ENCODE results near the gene NR4A1.

The NR4A1 gene

DNA sequence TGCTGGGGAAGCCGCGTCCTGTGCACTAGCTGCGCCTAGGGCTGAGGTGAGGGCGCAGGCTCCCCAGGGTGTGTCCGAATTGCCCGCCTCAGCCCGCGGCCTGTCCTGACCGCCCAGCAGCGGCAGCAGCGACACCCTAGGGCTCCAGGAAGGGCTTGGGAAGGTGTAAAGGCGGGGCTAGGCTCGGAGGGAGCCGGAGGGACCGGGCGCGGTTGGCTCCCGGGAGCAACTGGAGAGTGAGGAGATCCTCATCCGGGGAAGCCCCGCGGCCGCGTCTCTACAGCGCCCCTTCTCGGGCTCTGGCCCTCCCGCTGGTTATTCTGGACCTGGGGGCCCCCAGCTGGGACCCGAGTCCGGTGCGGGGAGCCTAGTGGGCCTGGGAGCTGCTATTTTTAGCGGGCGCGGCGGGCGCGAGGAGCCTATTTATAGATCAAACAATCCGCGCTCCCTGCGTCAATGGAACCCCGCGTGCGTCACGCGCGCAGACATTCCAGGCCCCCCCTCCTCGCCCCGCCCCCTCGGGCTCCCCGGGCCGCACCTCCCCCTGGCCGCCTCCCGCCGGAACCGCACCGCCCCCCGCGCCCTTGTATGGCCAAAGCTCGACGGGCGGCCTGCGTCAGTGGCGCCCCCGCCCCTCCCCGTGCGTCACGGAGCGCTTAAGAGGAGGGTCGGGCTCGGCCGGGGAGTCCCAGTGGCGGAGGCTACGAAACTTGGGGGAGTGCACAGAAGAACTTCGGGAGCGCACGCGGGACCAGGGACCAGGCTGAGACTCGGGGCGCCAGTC is at the start of gene NR4A1:
NR4A1 (plus strand) TSS at position 685 of the 784 bp plus-strand sequence. CDS start 2,887 bp downstream, outside the sequence.
- Histone ChIP-seq H3K4me1 (ENCODE audit: insufficient read depth, low read length) (peaks cover 9% of the 10 kb centered on the region), H3K4me3 (ENCODE audit: low read length) (peak within 1 kb of the TSS; percentile 35), H2AFZ (ENCODE audit: low read depth, low read length) (no peak within 1 kb of the TSS), H3K27me3 (ENCODE audit: insufficient read depth, low read length) (no peaks in the 10 kb centered on the region), H3K36me3 (ENCODE audit: insufficient read depth, low read length) (peaks cover 4% of the 10 kb centered on the region), H3K9me3 (ENCODE audit: low read length) (no peaks in the 10 kb centered on the region)

- H3K27me3 ChIP-seq (ENCODE audit: insufficient read depth, low read length), result no peaks in the 10 kb centered on the region
- no peaks in the 10 kb centered on the region for H3K4me1 ChIP-seq (ENCODE audit: insufficient read depth, low read length)
- H2AFZ ChIP-seq (ENCODE audit: low read depth, low read length), result no peak overlapping the region
- peaks cover 27% of the 10 kb centered on the region for H3K36me3 ChIP-seq (ENCODE audit: insufficient read depth, low read length)
- no peak overlapping the region for H3K4me3 ChIP-seq (ENCODE audit: low read length)
- H3K9me3 ChIP-seq (ENCODE audit: low read length), result peaks cover 4% of the 10 kb centered on the region
These were observed 48.2 kb upstream of the NR4A1 start for GRCh38 chr12:52003016-52003550.

GRCh38 chr12:52003591-52003990 is 47.7 kb upstream of the NR4A1 start:
- H3K4me3 ChIP-seq (ENCODE audit: low read length), result no peak overlapping the region
- H3K27me3 ChIP-seq (ENCODE audit: insufficient read depth, low read length), result no peaks in the 10 kb centered on the region
- H3K9me3 ChIP-seq (ENCODE audit: low read length), result peaks cover 4% of the 10 kb centered on the region
- H3K4me1 ChIP-seq (ENCODE audit: insufficient read depth, low read length), result no peaks in the 10 kb centered on the region
- peaks cover 25% of the 10 kb centered on the region for H3K36me3 ChIP-seq (ENCODE audit: insufficient read depth, low read length)
- H2AFZ ChIP-seq (ENCODE audit: low read depth, low read length), result no peak overlapping the region

DNA sequence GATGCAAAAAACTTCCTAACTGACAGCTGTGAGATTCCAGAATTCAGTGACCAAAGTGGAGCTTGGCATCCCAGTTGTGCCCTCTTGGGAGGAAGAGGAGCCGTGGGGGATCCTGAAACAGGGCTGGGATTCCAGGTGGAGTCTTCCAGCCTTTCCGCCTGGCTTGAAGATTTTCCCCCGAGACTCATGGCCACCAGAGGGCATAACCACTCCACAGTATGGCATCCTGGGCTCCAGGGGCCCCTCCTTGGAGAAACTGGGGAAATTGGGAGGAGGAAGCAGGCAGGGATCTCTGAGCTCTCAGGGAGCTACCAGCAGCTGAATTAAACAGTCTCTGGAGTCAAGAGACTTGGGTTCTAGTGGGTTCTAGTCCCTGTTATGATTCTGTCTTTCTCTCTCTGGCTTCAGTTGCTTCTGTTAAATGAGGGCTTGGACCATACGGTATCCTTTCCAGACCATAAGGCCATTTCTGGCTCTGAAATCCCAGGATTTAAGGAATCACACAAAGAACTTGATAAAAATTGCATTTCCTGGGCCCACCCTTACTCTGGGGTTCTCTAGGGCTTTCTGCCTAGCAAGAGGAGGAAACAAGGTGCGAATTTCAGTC is 47.1 kb upstream of the NR4A1 start:
- Histone ChIP-seq H3K27me3 (ENCODE audit: insufficient read depth, low read length) (no peaks in the 10 kb centered on the region), H2AFZ (ENCODE audit: low read depth, low read length) (no peak overlapping the region), H3K36me3 (ENCODE audit: insufficient read depth, low read length) (peaks cover 21% of the 10 kb centered on the region), H3K9me3 (ENCODE audit: low read length) (peaks cover 4% of the 10 kb centered on the region), H3K4me3 (ENCODE audit: low read length) (no peak overlapping the region), H3K4me1 (ENCODE audit: insufficient read depth, low read length) (no peaks in the 10 kb centered on the region)

DNA sequence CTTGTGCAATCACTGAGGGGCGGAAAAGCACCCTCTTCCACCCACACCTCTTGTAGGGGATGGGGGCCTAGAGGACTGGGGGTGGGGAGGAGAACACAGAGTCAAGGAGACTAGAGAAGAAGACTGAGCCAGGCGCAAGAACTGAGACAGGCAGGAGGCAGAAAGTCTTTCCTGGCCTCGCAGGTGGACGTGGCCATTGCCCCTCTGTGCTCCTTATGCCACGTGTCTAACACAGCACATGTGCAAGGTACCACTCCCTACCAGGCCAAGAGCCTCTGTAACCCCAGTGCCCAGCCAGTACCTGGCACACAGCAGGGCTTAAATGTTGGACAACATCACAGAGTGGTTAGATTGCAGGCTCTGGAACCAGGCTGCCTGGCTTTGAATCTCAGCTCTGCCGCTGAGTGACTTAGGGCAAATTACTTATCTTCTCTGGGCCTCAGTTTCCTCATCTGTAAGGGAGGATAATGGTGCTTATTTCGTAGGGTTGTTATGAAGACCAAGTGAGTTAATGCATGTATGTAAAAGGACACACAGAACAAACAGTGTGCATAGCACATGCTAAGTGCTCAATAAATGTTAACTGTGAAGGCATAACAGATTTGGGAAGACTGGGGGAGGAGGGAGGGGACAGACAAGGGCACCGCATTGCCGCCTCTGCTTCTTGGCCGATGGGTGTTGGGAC is 45.9 kb upstream of the NR4A1 start:
- H3K4me3 ChIP-seq (ENCODE audit: low read length), result no peak overlapping the region
- peaks cover 14% of the 10 kb centered on the region for H3K36me3 ChIP-seq (ENCODE audit: insufficient read depth, low read length)
- peaks cover 10% of the 10 kb centered on the region for H3K4me1 ChIP-seq (ENCODE audit: insufficient read depth, low read length)
- H3K27me3 ChIP-seq (ENCODE audit: insufficient read depth, low read length), result no peaks in the 10 kb centered on the region
- peaks cover 4% of the 10 kb centered on the region for H3K9me3 ChIP-seq (ENCODE audit: low read length)
- no peak overlapping the region for H2AFZ ChIP-seq (ENCODE audit: low read depth, low read length)

GRCh38 chr12:52005903-52006703 is 45.1 kb upstream of the NR4A1 start:
- no peaks in the 10 kb centered on the region for H3K27me3 ChIP-seq (ENCODE audit: insufficient read depth, low read length)
- H3K36me3 ChIP-seq (ENCODE audit: insufficient read depth, low read length), result peaks cover 9% of the 10 kb centered on the region
- peaks cover 4% of the 10 kb centered on the region for H3K9me3 ChIP-seq (ENCODE audit: low read length)
- H2AFZ ChIP-seq (ENCODE audit: low read depth, low read length), result no peak overlapping the region
- H3K4me1 ChIP-seq (ENCODE audit: insufficient read depth, low read length), result peaks cover 18% of the 10 kb centered on the region
- H3K4me3 ChIP-seq (ENCODE audit: low read length), result no peak overlapping the region

DNA sequence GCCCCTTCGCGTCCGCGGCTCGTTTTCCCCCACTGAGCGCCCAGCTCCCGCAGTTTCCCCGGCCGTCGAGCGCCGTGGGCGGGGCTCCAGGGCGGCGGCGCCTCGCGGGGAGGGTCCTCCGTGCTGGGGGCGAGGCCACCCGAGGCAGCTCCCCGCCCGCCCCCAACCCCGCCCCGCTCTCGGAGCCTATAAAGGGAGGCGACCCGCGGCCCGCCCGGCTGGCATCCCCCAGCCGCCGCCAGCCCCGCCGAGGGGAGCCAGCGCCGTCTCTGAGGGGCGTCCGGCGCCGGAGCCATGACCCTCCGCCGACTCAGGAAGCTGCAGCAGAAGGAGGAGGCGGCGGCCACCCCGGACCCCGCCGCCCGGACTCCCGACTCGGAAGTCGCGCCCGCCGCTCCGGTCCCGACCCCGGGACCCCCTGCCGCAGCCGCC is 44.5 kb upstream of the NR4A1 start, which contains the start of gene TAMALIN:
TAMALIN (plus strand) TSS at position 221 of the 432 bp plus-strand sequence; CDS start at position 295, 74 bp downstream.
- peaks cover 12% of the 10 kb centered on the region for H3K36me3 ChIP-seq (ENCODE audit: insufficient read depth, low read length)
- H3K27me3 ChIP-seq (ENCODE audit: insufficient read depth, low read length), result no peaks in the 10 kb centered on the region
- no peak within 1 kb of the TSS for H3K4me3 ChIP-seq (ENCODE audit: low read length)
- no peak within 1 kb of the TSS for H2AFZ ChIP-seq (ENCODE audit: low read depth, low read length)
- H3K4me1 ChIP-seq (ENCODE audit: insufficient read depth, low read length), result peaks cover 18% of the 10 kb centered on the region
- peaks cover 4% of the 10 kb centered on the region for H3K9me3 ChIP-seq (ENCODE audit: low read length)

DNA sequence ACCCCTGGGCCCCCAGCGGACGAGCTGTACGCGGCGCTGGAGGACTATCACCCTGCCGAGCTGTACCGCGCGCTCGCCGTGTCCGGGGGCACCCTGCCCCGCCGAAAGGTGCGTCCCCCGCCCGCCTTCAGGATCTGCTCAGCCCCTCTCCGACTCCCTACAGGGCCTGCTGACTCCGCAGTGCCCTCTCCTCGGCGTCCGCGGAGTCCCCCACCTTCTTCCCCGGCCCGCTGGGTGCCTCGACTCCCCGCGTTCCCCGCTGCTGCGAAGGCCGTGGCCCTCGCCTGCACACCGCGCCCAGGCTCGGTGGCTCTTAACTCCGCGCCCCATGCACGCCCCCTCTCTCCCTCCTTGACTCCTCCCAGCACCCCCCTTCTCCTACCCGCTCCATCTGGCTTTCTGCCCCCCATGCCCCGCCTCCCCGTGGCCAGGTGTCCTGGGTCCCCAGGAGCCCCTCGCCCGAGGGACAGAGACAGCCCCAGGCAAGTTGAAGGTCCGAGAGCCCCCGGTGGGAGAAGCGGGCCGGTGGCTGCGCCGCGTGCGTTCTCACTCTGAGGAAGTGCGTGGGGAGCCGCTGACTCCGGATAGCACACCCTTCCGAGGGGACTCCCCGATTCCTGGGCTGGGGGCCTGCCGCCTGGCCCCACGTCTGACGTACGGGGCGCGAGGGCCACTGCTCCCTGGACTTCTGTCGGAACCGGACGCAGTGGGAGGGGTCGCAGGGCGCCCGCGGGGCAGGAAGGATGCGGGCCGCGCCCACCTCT is 43.9 kb upstream of the NR4A1 start:
- Histone ChIP-seq H3K4me1 (ENCODE audit: insufficient read depth, low read length) (peaks cover 18% of the 10 kb centered on the region), H3K36me3 (ENCODE audit: insufficient read depth, low read length) (peaks cover 15% of the 10 kb centered on the region), H3K27me3 (ENCODE audit: insufficient read depth, low read length) (no peaks in the 10 kb centered on the region), H2AFZ (ENCODE audit: low read depth, low read length) (no peak overlapping the region), H3K9me3 (ENCODE audit: low read length) (peaks cover 4% of the 10 kb centered on the region), H3K4me3 (ENCODE audit: low read length) (no peak overlapping the region)

- Histone ChIP-seq H3K4me1 (ENCODE audit: insufficient read depth, low read length) (peaks cover 18% of the 10 kb centered on the region), H3K4me3 (ENCODE audit: low read length) (no peak overlapping the region), H3K9me3 (ENCODE audit: low read length) (peaks cover 4% of the 10 kb centered on the region), H3K27me3 (ENCODE audit: insufficient read depth, low read length) (no peaks in the 10 kb centered on the region), H2AFZ (ENCODE audit: low read depth, low read length) (no peak overlapping the region), H3K36me3 (ENCODE audit: insufficient read depth, low read length) (peaks cover 19% of the 10 kb centered on the region)
These were observed 43.2 kb upstream of the NR4A1 start for GRCh38 chr12:52007982-52008510.

DNA sequence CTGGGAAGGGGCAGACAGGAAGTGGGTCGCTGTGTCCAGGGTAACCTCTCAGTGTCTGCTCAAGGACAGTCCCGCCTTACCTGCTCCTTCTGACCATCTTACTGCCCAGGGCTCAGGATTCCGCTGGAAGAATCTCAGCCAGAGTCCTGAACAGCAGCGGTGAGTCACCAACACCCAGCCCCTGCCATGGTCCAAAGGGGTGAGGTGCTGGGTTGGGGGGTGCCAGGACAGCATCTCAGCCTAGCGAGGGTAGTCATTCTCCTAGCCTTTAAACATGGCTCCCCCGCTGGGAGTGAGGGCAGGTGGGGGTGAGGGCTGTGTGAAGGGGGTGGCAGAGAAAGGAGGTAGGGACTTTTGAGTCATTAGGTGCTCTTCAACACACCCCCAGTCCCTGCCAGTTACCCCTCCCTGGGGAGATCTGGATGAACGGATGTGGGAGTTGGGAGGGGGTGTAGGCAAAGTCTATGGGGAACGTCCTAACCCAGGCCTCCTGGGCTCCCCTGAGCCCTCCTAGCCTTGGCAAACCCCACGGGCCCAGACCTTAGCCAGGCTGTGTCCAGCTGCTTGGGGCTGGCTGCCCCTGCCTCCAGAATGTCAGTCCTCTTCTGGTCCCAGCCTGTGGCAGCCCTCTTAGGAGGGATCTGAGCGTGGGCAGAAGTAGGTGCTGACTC is 42.0 kb upstream of the NR4A1 start:
- no peak overlapping the region for H3K4me3 ChIP-seq (ENCODE audit: low read length)
- H3K4me1 ChIP-seq (ENCODE audit: insufficient read depth, low read length), result peaks cover 18% of the 10 kb centered on the region
- peaks cover 4% of the 10 kb centered on the region for H3K9me3 ChIP-seq (ENCODE audit: low read length)
- no peak overlapping the region for H2AFZ ChIP-seq (ENCODE audit: low read depth, low read length)
- no peaks in the 10 kb centered on the region for H3K27me3 ChIP-seq (ENCODE audit: insufficient read depth, low read length)
- peaks cover 24% of the 10 kb centered on the region for H3K36me3 ChIP-seq (ENCODE audit: insufficient read depth, low read length)

GRCh38 chr12:52010152-52010622 is 41.1 kb upstream of the NR4A1 start:
- Histone ChIP-seq H3K9me3 (ENCODE audit: low read length) (peaks cover 4% of the 10 kb centered on the region), H2AFZ (ENCODE audit: low read depth, low read length) (no peak overlapping the region), H3K4me3 (ENCODE audit: low read length) (peak overlapping the region; percentile 13), H3K4me1 (ENCODE audit: insufficient read depth, low read length) (peaks cover 18% of the 10 kb centered on the region), H3K36me3 (ENCODE audit: insufficient read depth, low read length) (peaks cover 28% of the 10 kb centered on the region), H3K27me3 (ENCODE audit: insufficient read depth, low read length) (no peaks in the 10 kb centered on the region)

All from neuron (in vitro differentiated cells).